Measurements from ENCODE around the gene SCGB1A1.

SCGB1A1 gene

DNA sequence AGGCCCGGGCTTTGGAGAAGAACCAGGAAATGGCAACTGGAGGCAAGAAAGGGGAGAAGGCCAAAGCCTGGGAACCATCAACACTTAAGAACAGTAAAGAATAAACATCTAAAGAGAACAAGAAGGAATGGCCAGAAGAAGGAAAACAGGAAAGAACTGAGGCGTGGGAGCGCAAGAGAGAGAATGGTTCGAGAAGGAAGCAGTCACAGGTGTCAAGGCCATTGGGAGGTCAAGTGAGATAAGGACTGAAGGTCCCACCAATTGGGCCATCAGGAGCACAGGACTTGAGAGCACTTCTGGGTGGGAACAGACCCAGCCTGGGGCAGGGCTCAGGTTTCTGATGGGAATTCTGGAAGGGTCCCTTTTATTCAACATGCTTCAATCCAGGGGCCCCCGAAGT lies 697 bp upstream of the SCGB1A1 start:
- H3K4me3 ChIP-seq (ENCODE audit: low read depth in 1 of 2, low read length in 1 of 2), result no peak overlapping the region
- H3K36me3 ChIP-seq, result no peaks in the 10 kb centered on the region
- H3K27ac ChIP-seq, result no peak overlapping the region
- H3K9me3 ChIP-seq, result no peaks in the 10 kb centered on the region
- H3K27me3 ChIP-seq, result no peaks in the 10 kb centered on the region
- TF ChIP-seq, protein P1, sequence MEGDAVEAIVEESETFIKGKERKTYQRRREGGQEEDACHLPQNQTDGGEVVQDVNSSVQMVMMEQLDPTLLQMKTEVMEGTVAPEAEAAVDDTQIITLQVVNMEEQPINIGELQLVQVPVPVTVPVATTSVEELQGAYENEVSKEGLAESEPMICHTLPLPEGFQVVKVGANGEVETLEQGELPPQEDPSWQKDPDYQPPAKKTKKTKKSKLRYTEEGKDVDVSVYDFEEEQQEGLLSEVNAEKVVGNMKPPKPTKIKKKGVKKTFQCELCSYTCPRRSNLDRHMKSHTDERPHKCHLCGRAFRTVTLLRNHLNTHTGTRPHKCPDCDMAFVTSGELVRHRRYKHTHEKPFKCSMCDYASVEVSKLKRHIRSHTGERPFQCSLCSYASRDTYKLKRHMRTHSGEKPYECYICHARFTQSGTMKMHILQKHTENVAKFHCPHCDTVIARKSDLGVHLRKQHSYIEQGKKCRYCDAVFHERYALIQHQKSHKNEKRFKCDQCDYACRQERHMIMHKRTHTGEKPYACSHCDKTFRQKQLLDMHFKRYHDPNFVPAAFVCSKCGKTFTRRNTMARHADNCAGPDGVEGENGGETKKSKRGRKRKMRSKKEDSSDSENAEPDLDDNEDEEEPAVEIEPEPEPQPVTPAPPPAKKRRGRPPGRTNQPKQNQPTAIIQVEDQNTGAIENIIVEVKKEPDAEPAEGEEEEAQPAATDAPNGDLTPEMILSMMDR (IDR thresholded peaks at IDR 0.05), result no peak
- no peaks in the 10 kb centered on the region for H3K4me1 ChIP-seq (ENCODE audit: control insufficient read depth in 1 of 2, insufficient read depth in 1 of 2, low read depth in 1 of 2, low read length in 1 of 2)

DNA sequence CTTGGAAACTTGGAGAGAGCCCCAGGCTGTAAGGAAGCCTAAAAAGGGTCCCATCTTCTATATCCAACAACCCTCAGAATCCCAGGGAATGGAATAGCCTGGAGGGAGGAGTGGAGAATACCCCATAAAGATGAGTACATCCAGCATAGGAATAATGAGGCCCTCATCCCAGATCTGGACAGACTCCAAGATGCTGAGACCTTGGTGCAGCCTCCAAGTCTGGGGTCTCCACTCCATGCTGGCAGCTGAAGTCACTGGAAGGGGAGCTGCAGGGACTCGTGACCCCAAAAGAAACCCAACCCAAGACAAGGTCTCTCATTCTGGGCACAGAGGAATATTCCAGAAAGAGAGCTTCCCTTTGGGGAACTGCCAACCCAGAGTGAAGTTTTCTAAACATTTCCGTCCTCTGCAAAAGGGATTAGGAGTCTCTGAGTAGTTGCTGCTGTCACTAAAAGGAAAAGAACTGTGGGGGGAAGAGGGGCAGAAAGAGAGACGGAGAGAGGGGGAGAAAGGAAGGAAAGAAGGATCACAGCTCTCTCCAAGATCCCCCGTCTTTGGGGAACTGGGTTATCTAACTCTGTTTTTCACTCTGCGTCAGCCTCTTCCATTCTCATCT lies 589 bp downstream of the SCGB1A1 start:
- Histone ChIP-seq H3K4me3 (ENCODE audit: low read depth in 1 of 2, low read length in 1 of 2) (no peak overlapping the region), H3K36me3 (no peaks in the 10 kb centered on the region), H3K27me3 (peaks cover 10% of the 10 kb centered on the region), H3K27ac (no peak overlapping the region), H3K9me3 (no peaks in the 10 kb centered on the region), H3K4me1 (ENCODE audit: control insufficient read depth in 1 of 2, insufficient read depth in 1 of 2, low read depth in 1 of 2, low read length in 1 of 2) (no peaks in the 10 kb centered on the region)
- TF ChIP-seq, protein P1 (IDR thresholded peaks at IDR 0.05), result no peak

DNA sequence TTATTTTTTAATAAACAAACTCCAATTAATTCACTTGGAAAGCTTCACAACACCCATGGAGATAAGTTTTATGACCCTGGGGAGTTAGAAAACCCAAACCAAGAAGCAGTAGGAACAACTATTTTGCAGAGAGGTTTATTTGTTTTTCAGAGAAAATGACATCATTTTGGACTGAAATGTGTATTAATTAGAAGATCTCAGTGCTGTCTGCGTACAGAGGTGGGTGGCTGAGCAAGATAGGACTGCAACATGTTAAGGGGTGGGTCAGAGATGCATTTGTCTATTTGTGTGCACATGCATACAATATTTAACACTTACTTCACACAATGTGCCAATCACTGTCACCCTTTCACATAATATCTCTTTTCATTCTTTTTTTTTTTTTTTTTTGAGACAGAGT lies 1.1 kb downstream of the SCGB1A1 start:
- Histone ChIP-seq H3K4me3 (ENCODE audit: low read depth in 1 of 2, low read length in 1 of 2) (no peak overlapping the region), H3K4me1 (ENCODE audit: control insufficient read depth in 1 of 2, insufficient read depth in 1 of 2, low read depth in 1 of 2, low read length in 1 of 2) (no peaks in the 10 kb centered on the region), H3K27ac (no peak overlapping the region), H3K9me3 (no peaks in the 10 kb centered on the region), H3K36me3 (no peaks in the 10 kb centered on the region), H3K27me3 (peaks cover 12% of the 10 kb centered on the region)
- TF ChIP-seq, protein P1 (IDR thresholded peaks at IDR 0.05), result no peak

DNA sequence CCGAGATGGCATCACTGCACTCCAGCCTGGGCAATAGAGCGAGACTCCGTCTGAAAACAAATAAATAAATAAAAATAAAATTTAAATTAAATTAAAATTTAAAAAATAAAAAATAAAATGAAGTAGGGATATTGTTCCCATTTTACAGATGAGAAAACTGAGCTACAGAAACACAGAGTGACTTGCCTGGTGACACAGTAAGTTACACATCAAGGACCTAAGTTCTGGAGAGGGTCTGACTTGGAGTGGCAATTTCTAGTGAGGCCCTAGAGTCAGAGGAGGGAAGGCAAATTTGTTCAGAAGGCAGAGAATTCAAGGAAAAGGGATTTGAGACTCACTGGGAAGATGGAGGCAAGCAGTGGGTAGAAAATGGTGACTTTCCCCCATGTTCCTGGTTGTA lies 2.0 kb downstream of the SCGB1A1 start:
- H3K4me1 ChIP-seq (ENCODE audit: control insufficient read depth in 1 of 2, insufficient read depth in 1 of 2, low read depth in 1 of 2, low read length in 1 of 2), result no peaks in the 10 kb centered on the region
- TF ChIP-seq, protein P1 (IDR thresholded peaks at IDR 0.05), result no peak
- H3K36me3 ChIP-seq, result no peaks in the 10 kb centered on the region
- H3K27me3 ChIP-seq, result peaks cover 12% of the 10 kb centered on the region
- no peak overlapping the region for H3K27ac ChIP-seq
- no peaks in the 10 kb centered on the region for H3K9me3 ChIP-seq
- H3K4me3 ChIP-seq (ENCODE audit: low read depth in 1 of 2, low read length in 1 of 2), result no peak overlapping the region

DNA sequence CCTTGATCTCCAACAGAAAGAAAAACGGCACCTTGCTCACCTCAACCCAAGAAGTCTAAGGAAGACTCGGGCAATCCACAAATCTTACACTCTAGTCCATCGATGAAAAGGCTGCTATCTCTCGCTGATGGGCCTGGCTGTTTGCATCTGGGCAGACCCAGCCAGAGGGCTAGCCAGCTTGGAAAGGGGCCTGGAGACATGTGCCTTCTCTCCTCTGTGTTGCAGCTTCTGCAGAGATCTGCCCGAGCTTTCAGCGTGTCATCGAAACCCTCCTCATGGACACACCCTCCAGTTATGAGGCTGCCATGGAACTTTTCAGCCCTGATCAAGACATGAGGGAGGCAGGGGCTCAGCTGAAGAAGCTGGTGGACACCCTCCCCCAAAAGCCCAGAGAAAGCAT lies 3.2 kb downstream of the SCGB1A1 start:
- Histone ChIP-seq H3K9me3 (no peaks in the 10 kb centered on the region), H3K36me3 (no peaks in the 10 kb centered on the region), H3K4me1 (ENCODE audit: control insufficient read depth in 1 of 2, insufficient read depth in 1 of 2, low read depth in 1 of 2, low read length in 1 of 2) (peaks cover 7 to 9% of the 10 kb centered on the region in 2 experiments), H3K27me3 (peaks cover 12% of the 10 kb centered on the region), H3K27ac (no peak overlapping the region), H3K4me3 (ENCODE audit: low read depth in 1 of 2, low read length in 1 of 2) (no peak overlapping the region)
- TF ChIP-seq, protein P1 (IDR thresholded peaks at IDR 0.05), result no peak

Data from neutrophil (primary cell).